AG10803 (cell line): Measurements from ENCODE around the gene C10orf88.

Experiments
- DNase-seq: peaks from one replicate; pipeline ENCODE4 v3.0.0; 2010; ENCODE audit warnings: low read depth
- H3K4me3 ChIP-seq: 2 replicates; pipeline ENCODE4 v1.5.1; 2011; ENCODE audit warnings: mild to moderate bottlenecking, low read length, control low read depth
- CTCF ChIP-seq: conservative IDR thresholded peaks from 2 replicates; pipeline ENCODE4 v1.5.1; 2011; ENCODE audit warnings: mild to moderate bottlenecking, low read length, control low read depth, inconsistent platforms

The C10orf88 gene

GRCh38 chr10:122966879-122967278 is 12.9 kb upstream of the C10orf88 start:
- no peak for DNase-seq
- no peak for TF ChIP-seq CTCF
- H3K4me3 ChIP-seq, result no peak overlapping the region

GRCh38 chr10:122962405-122962804 is 8.4 kb upstream of the C10orf88 start:
- no peak for DNase-seq
- no peak for TF ChIP-seq CTCF
- no peak overlapping the region for H3K4me3 ChIP-seq

GRCh38 chr10:122957474-122957873 is 3.4 kb upstream of the C10orf88 start:
- no peak for DNase-seq
- H3K4me3 ChIP-seq, result no peak overlapping the region
- TF ChIP-seq CTCF, result no peak

- DNase-seq, result no peak
- no peak overlapping the region for H3K4me3 ChIP-seq
- TF ChIP-seq CTCF, result no peak
These were observed 1.9 kb upstream of the C10orf88 start for GRCh38 chr10:122955892-122956291.

GRCh38 chr10:122954731-122955050 is 664 bp upstream of the C10orf88 start:
- H3K4me3 ChIP-seq, result peak overlapping the region; percentile 77
- DNase-seq, result no peak
- TF ChIP-seq CTCF, result no peak

- TF ChIP-seq CTCF, result no peak
- no peak for DNase-seq
These were observed 4.7 kb downstream of the C10orf88 start for GRCh38 chr10:122949296-122949695.

GRCh38 chr10:122939856-122940543 is 14.0 kb downstream of the C10orf88 start:
- TF ChIP-seq CTCF, result no peak
- peak; percentile 22 for DNase-seq
- no peak overlapping the region for H3K4me3 ChIP-seq

More at GRCh38 chr10:122949296-122949695, 4.7 kb downstream of the C10orf88 start:
- H3K4me3 ChIP-seq, result no peak overlapping the region
